GM23338 (cell line): Measurements from ENCODE around the gene PITHD1.

ENCODE experiments used
- CREB1 ChIP-seq: fragments of 250-450 bp; sonication (Bioruptor Pico); IDR thresholded peaks from 2 replicates; pipeline ENCODE4 v1.5.0; 2020; ENCODE audit warnings: low read depth, mild to moderate bottlenecking, moderate library complexity
- CTCF ChIP-seq, 2 experiments: fragments of 200-600 bp in 1 of 2; sonication (generic) in 1 of 2; conservative IDR thresholded peaks; 2 replicates each; pipeline versions ENCODE4 v1.5.1 to v1.6.1; 2016 to 2017; ENCODE audit warnings: antibody characterized with exemption in 2 of 2, low read depth in 2 of 2, mild to moderate bottlenecking in 2 of 2, moderate library complexity in 1 of 2
- ETS1 ChIP-seq: IDR thresholded peaks from 2 replicates; pipeline ENCODE4 v1.6.1; 2016; ENCODE audit warnings: antibody characterized with exemption
- EZH2 ChIP-seq: fragments of 200-600 bp; sonication (generic); IDR thresholded peaks from one replicate; pipeline ENCODE4 v1.8.0; 2017; ENCODE audit warnings: antibody characterized with exemption, mild to moderate bottlenecking, low read depth; ENCODE audit not compliant: unreplicated experiment
- EZH2phosphoT487 ChIP-seq: fragments of 200-600 bp; sonication (generic); IDR thresholded peaks from one replicate; pipeline ENCODE4 v1.8.1; 2018; ENCODE audit warnings: antibody characterized with exemption; ENCODE audit not compliant: unreplicated experiment
- POLR2AphosphoS5 ChIP-seq: IDR thresholded peaks from 2 replicates; pipeline ENCODE4 v1.6.1; 2016; ENCODE audit warnings: antibody characterized with exemption, low read depth
- REST ChIP-seq: IDR thresholded peaks from one replicate; pipeline ENCODE4 v1.6.1; 2018; ENCODE audit warnings: antibody characterized with exemption; ENCODE audit not compliant: unreplicated experiment
- STAT1 ChIP-seq: IDR thresholded peaks from one replicate; pipeline ENCODE4 v1.6.1; 2016; ENCODE audit warnings: antibody characterized with exemption; ENCODE audit not compliant: unreplicated experiment
- ZNF462 ChIP-seq: fragments of 250-450 bp; sonication (Bioruptor Pico); IDR thresholded peaks from 2 replicates; pipeline ENCODE4 v1.5.0; 2020; ENCODE audit warnings: mild to moderate bottlenecking, moderate library complexity

- TF ChIP-seq EZH2phosphoT487 (no peak), CTCF (conservative IDR thresholded peaks at IDR 0.05; ENCODE audit: low read depth in 2 of 2) (no peak), REST (no peak), POLR2AphosphoS5 (no peak), EZH2 (no peak), ZNF462 (CRISPR knock-in tag) (no peak), CREB1 (CRISPR knock-in tag) (no peak), ETS1 (no peak), STAT1 (no peak)
Measured at GRCh38 chr1:23801338-23801748, 23.1 kb downstream of the PITHD1 start.
